ELF-1 (cell line): ENCODE measurements around the gene PIK3CB.
"Not testable (repeated sequence)": the region's sequence is repeated elsewhere in the genome, so short reads cannot be mapped to it uniquely, and the experiment has no call there.

Source experiments
- DNase-seq: peaks from one replicate; pipeline ENCODE4 v3.0.0-alpha.2; 2016; ENCODE audit warnings: low read depth, low spot score

The PIK3CB gene

GRCh38 chr3:138806376-138807080, 28.2 kb downstream of the PIK3CB start:
- DNase-seq = no peak

- DNase-seq = no peak
Observed at GRCh38 chr3:138803006-138803653, 31.6 kb downstream of the PIK3CB start.

- not testable (repeated sequence) for DNase-seq
Observed at GRCh38 chr3:138802223-138802622, 32.5 kb downstream of the PIK3CB start.

GRCh38 chr3:138801792-138802191, 32.9 kb downstream of the PIK3CB start:
- DNase-seq = no peak

GRCh38 chr3:138800248-138800647, 34.5 kb downstream of the PIK3CB start:
- DNase-seq = no peak

- DNase-seq = no peak
Observed at GRCh38 chr3:138799822-138800221, 34.9 kb downstream of the PIK3CB start.

GRCh38 chr3:138797508-138798038, 37.2 kb downstream of the PIK3CB start:
- DNase-seq = no peak

- DNase-seq = peak; percentile 19
Observed at GRCh38 chr3:138796761-138797160, 38.0 kb downstream of the PIK3CB start.

- DNase-seq = no peak
Observed at GRCh38 chr3:138786788-138787271, 47.9 kb downstream of the PIK3CB start.

GRCh38 chr3:138785951-138786350, 48.8 kb downstream of the PIK3CB start:
- DNase-seq = no peak

- not testable (repeated sequence) for DNase-seq
Observed at GRCh38 chr3:138785362-138785857, 49.3 kb downstream of the PIK3CB start.

GRCh38 chr3:138782755-138783154, 52.0 kb downstream of the PIK3CB start:
- no peak for DNase-seq

GRCh38 chr3:138781012-138781470, 53.7 kb downstream of the PIK3CB start:
- no peak for DNase-seq

- DNase-seq = no peak
Observed at GRCh38 chr3:138778643-138779042, 56.1 kb downstream of the PIK3CB start.

GRCh38 chr3:138776961-138777360, 57.8 kb downstream of the PIK3CB start:
- DNase-seq = no peak

- DNase-seq = no peak
Observed at GRCh38 chr3:138775254-138775595, 59.5 kb downstream of the PIK3CB start.

- DNase-seq = no peak
Observed at GRCh38 chr3:138774529-138775253, 60.0 kb downstream of the PIK3CB start.

GRCh38 chr3:138771585-138771984, 63.1 kb downstream of the PIK3CB start:
- DNase-seq = no peak

- DNase-seq = no peak
Observed at GRCh38 chr3:138769616-138770015, 65.1 kb downstream of the PIK3CB start.

- no peak for DNase-seq
Observed at GRCh38 chr3:138768946-138769345, 65.8 kb downstream of the PIK3CB start.

GRCh38 chr3:138768125-138768524, 66.6 kb downstream of the PIK3CB start:
- peak; percentile 55 for DNase-seq

GRCh38 chr3:138767498-138768104, 67.1 kb downstream of the PIK3CB start:
- no peak for DNase-seq
